ENCODE data around the gene NECTIN4. TPM values are rescaled to one million over a fixed set of nuclear protein-coding genes. Genes with fewer than 3 reads are reported as not detected.
"Not testable (repeated sequence)": the region's sequence is repeated elsewhere in the genome, so short reads cannot be mapped to it uniquely, and the experiment has no call there.

Gene NECTIN4
- total and polyA plus RNA-seq, 9 donors = 0.07 to 4.4 (median 0.21) TPM; not detected in 3

- H3K36me3 ChIP-seq = no peaks in the 10 kb centered on the region
- no peak overlapping the region for H3K4me3 ChIP-seq
- H3K4me1 ChIP-seq (ENCODE audit: insufficient read depth) = no peaks in the 10 kb centered on the region
- intact Hi-C loops (cut with DNase I) = no loop called here
- 33 to 41% (median 33%) methylated on average over 1 of the region's 1 CpG for WGBS, 3 donors
- no peaks in the 10 kb centered on the region for H3K9me3 ChIP-seq
- DNase-seq = no peak
- no peak overlapping the region for H3K27ac ChIP-seq
- H3K27me3 ChIP-seq = no peaks in the 10 kb centered on the region
- TF ChIP-seq EP300 (IDR thresholded peaks at IDR 0.05) (no peak), CTCF (IDR thresholded peaks at IDR 0.05) (no peak), POLR2A (IDR thresholded peaks at IDR 0.05) (no peak)
Observed at GRCh38 chr1:161032409-161032808, 56.9 kb downstream of the NECTIN4 start.

- H3K27me3 ChIP-seq = no peaks in the 10 kb centered on the region
- no peaks in the 10 kb centered on the region for H3K36me3 ChIP-seq
- WGBS, 3 donors = 71 to 81% (median 74%) methylated on average over 2 of the region's 2 CpGs
- no peaks in the 10 kb centered on the region for H3K4me1 ChIP-seq (ENCODE audit: insufficient read depth)
- no peak overlapping the region for H3K4me3 ChIP-seq
- no peak for DNase-seq
- H3K27ac ChIP-seq = no peak overlapping the region
- intact Hi-C loops (cut with DNase I) = no loop called here
- H3K9me3 ChIP-seq = no peaks in the 10 kb centered on the region
- TF ChIP-seq CTCF (IDR thresholded peaks at IDR 0.05) (no peak), EP300 (IDR thresholded peaks at IDR 0.05) (no peak), POLR2A (IDR thresholded peaks at IDR 0.05) (no peak)
Observed at GRCh38 chr1:161031874-161032273, 57.5 kb downstream of the NECTIN4 start.

GRCh38 chr1:161029466-161029865 lies 59.9 kb downstream of the NECTIN4 start:
- WGBS, 3 donors = 97 to 98% (median 97%) methylated on average over 26 to 32 of the region's 32 CpGs
- H3K36me3 ChIP-seq; H3K9me3 ChIP-seq; H3K4me1 ChIP-seq (ENCODE audit: insufficient read depth); H3K27ac ChIP-seq; intact Hi-C loops (cut with DNase I); H3K4me3 ChIP-seq; H3K27me3 ChIP-seq; DNase-seq: not testable (repeated sequence)

DNA sequence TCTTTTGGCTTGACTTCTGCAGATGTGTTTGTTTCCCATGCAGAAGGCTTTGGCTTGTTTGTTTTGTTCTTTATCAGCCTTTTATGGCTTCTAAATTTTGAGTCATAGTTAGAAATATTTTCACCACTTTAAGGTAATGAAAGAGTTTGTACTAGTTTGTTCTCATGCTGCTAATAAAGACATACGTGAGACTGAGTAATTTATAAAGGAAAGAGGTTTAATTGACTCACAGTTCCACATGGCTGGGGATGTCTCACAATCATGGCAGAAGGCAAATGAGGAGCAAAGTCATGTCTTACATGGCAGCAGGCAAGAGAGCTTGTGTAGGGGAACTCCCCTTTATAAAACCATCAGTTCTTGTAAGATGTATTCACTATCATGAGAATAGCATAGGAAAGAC lies 62.4 kb downstream of the NECTIN4 start:
- intact Hi-C loops (cut with DNase I); H3K36me3 ChIP-seq; H3K27me3 ChIP-seq; DNase-seq; H3K9me3 ChIP-seq; H3K4me1 ChIP-seq (ENCODE audit: insufficient read depth); H3K4me3 ChIP-seq; H3K27ac ChIP-seq: not testable (repeated sequence)
- 58 to 69% (median 62%) methylated on average over 1 of the region's 1 CpG for WGBS, 3 donors

- intact Hi-C loops (cut with DNase I); H3K36me3 ChIP-seq; H3K4me3 ChIP-seq; H3K27ac ChIP-seq; H3K4me1 ChIP-seq (ENCODE audit: insufficient read depth); DNase-seq; H3K27me3 ChIP-seq; H3K9me3 ChIP-seq: not testable (repeated sequence)
- WGBS, 3 donors = 90 to 95% (median 94%) methylated on average over 12 of the region's 12 CpGs
Observed at GRCh38 chr1:161022432-161022831, 66.9 kb downstream of the NECTIN4 start.

DNA sequence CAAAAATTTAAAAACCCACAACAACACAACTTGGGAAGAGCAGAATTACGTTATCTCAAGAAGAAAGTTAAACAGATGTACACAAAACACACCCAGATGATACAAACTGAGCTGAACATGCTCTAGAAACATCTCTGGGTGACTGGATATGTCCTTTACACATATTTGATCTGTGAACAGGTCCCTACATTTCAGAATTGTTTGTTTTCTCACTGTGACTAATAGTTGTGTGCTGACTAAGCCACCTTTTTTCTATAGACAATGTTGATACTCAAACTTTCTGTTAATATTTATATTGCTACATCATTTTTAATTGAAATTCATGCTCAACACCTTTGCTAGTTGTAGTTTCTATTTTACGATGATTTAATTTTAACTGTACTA lies 67.4 kb downstream of the NECTIN4 start:
- no peak for TF ChIP-seq CTCF (IDR thresholded peaks at IDR 0.05)
- no peak for TF ChIP-seq POLR2A (IDR thresholded peaks at IDR 0.05)
- no peak for TF ChIP-seq EP300 (IDR thresholded peaks at IDR 0.05)
- H3K27ac ChIP-seq = no peak overlapping the region
- no peaks in the 10 kb centered on the region for H3K36me3 ChIP-seq
- no peaks in the 10 kb centered on the region for H3K9me3 ChIP-seq
- 84 to 92% (median 84%) methylated on average over 2 of the region's 2 CpGs for WGBS, 3 donors
- no peak overlapping the region for H3K4me3 ChIP-seq
- intact Hi-C loops (cut with DNase I) = no loop called here
- DNase-seq = no peak
- no peaks in the 10 kb centered on the region for H3K27me3 ChIP-seq
- H3K4me1 ChIP-seq (ENCODE audit: insufficient read depth) = peaks cover 2% of the 10 kb centered on the region
